Astrocyte (in vitro differentiated cells and primary cell): ENCODE data around the gene ELN. TPM values are rescaled to one million over a fixed set of nuclear protein-coding genes. Genes with fewer than 3 reads are reported as not detected.
A peak's percentile ranks its signal among the peaks of the same experiment; 100 is the strongest.

Source experiments
- DNase-seq: peaks from one replicate; pipeline ENCODE4 v3.0.0-alpha.2; 2010; ENCODE audit warnings: low read depth
- FAIRE-seq: peaks from 2 replicates; lab custom pipeline; 2011; peaks lifted over from hg19 to GRCh38; lab: Jason Lieb, UNC
- H2AFZ ChIP-seq: 2 replicates; pipeline ENCODE4 v1.6.0; 2012; ENCODE audit warnings: low read depth, low read length, inconsistent platforms
- H3K27ac ChIP-seq: 2 replicates; pipeline ENCODE4 v1.5.1; 2011; ENCODE audit warnings: low read depth, low read length, inconsistent platforms
- H3K27me3 ChIP-seq: 2 replicates; pipeline ENCODE4 v1.6.0; 2011; ENCODE audit warnings: low read length, inconsistent platforms; ENCODE audit not compliant: insufficient read depth
- H3K36me3 ChIP-seq: 2 replicates; pipeline ENCODE4 v1.5.1; 2011; ENCODE audit warnings: low read length, inconsistent platforms; ENCODE audit not compliant: insufficient read depth
- H3K4me1 ChIP-seq: 2 replicates; pipeline ENCODE4 v1.5.1; 2011; ENCODE audit warnings: low read length, inconsistent platforms; ENCODE audit not compliant: insufficient read depth
- H3K4me2 ChIP-seq: 2 replicates; pipeline ENCODE4 v1.6.0; 2012; ENCODE audit warnings: low read length, inconsistent platforms
- H3K4me3 ChIP-seq: 2 replicates; pipeline ENCODE4 v1.5.1; 2011; ENCODE audit warnings: low read depth, mild to moderate bottlenecking, low read length, inconsistent platforms; ENCODE audit not compliant: insufficient read depth
- H3K79me2 ChIP-seq: 2 replicates; pipeline ENCODE4 v1.6.0; 2012; ENCODE audit warnings: mild to moderate bottlenecking, low read length, inconsistent platforms; ENCODE audit not compliant: insufficient read depth
- H3K9ac ChIP-seq: 2 replicates; pipeline ENCODE4 v1.6.0; 2012; ENCODE audit warnings: mild to moderate bottlenecking, low read length, inconsistent platforms
- H3K9me3 ChIP-seq: 2 replicates; pipeline ENCODE4 v1.5.1; 2012; ENCODE audit warnings: low read depth, mild to moderate bottlenecking, low read length, inconsistent platforms; ENCODE audit not compliant: insufficient read depth
- H4K20me1 ChIP-seq: 2 replicates; pipeline ENCODE4 v1.6.0; 2012; ENCODE audit warnings: low read length, inconsistent platforms; ENCODE audit not compliant: insufficient read depth
- H3K27ac Mint-ChIP-seq: one replicate; pipeline ENCODE4 v1.8.0; 2021; ENCODE audit warnings: mild to moderate bottlenecking, mixed read lengths; ENCODE audit not compliant: unreplicated experiment
- H3K27me3 Mint-ChIP-seq: one replicate; pipeline ENCODE4 v1.8.0; 2021; ENCODE audit warnings: low read depth, mixed read lengths; ENCODE audit not compliant: unreplicated experiment
- H3K36me3 Mint-ChIP-seq: one replicate; pipeline ENCODE4 v1.8.0; 2021; ENCODE audit warnings: low read depth, mixed read lengths; ENCODE audit not compliant: unreplicated experiment
- H3K4me1 Mint-ChIP-seq: one replicate; pipeline ENCODE4 v1.8.0; 2021; ENCODE audit warnings: low read depth, mixed read lengths; ENCODE audit not compliant: unreplicated experiment
- H3K4me3 Mint-ChIP-seq: one replicate; pipeline ENCODE4 v1.8.0; 2021; ENCODE audit warnings: mild to moderate bottlenecking, moderate library complexity, mixed read lengths; ENCODE audit not compliant: unreplicated experiment
- H3K9me3 Mint-ChIP-seq: one replicate; pipeline ENCODE4 v1.8.0; 2021; ENCODE audit warnings: mild to moderate bottlenecking, mixed read lengths; ENCODE audit not compliant: unreplicated experiment
- EZH2 ChIP-seq: IDR thresholded peaks from 2 replicates; pipeline ENCODE4 v1.6.1; 2012; ENCODE audit warnings: mild to moderate bottlenecking, low read length, inconsistent platforms; ENCODE audit not compliant: insufficient read depth
- total RNA-seq: library from RNA; stranded (reverse); gene quantifications from 2 replicates; pipeline ENCODE4 v1.2.1, GENCODE V29; 2021
- TF ChIP-seq, protein P1 (sequence below): IDR thresholded peaks from 2 replicates; pipeline ENCODE4 v1.5.1; 2011; ENCODE audit warnings: low read depth, mild to moderate bottlenecking, inconsistent platforms, low read length, moderate library complexity; ENCODE audit not compliant: insufficient read depth

Gene ELN
- total RNA-seq, 1 donor from 2014 or later: 0.75 TPM

DNA sequence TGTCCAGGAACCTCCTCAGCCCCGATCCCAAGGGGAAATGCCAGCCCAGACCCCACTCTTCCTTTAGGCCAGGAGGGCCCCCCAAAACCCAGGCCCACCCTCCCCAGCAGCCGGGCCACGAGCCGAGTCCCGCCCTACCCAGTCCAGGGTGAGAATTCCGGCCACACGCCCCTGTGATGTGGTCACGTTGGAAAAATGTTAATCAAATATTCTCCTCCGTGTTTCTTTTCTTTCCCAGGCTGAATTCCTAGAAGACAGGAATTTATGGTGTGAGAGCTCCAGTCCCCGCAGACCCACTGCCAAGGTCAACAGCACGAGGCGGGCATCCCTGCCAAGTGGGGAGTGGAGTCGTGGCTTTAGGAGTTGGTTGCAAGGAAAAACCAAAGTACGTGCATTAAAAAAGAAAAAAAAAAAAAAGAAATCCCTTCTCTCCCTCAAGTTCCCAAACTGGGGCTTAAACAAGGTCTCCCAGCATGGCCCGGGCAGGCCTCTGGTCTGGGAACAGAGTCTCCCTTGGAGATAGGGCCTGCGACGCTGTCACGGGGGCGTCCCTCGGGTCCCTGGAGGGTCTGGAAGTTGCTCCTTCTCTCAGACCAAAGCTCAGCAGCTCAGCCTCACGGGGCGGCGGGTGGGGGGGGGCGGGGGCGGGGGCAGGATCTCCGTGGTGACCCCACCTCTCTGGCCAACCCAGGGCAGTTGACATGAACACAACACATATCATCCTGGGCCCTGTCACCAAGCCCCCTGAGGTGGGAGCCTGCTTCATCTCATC is 28.1 kb upstream of the ELN start:
- Histone ChIP-seq H4K20me1 (no peaks in the 10 kb centered on the region), H3K9me3 (peaks cover 2% of the 10 kb centered on the region), H3K36me3 (no peaks in the 10 kb centered on the region), H3K9ac (peak overlapping the region; percentile 62), H3K4me2 (peak overlapping the region; percentile 31), H3K27ac (peak overlapping the region; percentile 35), H3K4me3 (no peak overlapping the region), H3K27me3 (no peaks in the 10 kb centered on the region), H2AFZ (no peak overlapping the region), H3K4me1 (peaks cover 34% of the 10 kb centered on the region), H3K79me2 (no peaks in the 10 kb centered on the region)
- DNase-seq (peak; percentile 95), FAIRE-seq (peak; percentile 43)
- H3K9me3 Mint-ChIP-seq: peaks cover 18% of the 10 kb centered on the region
- no peak overlapping the region for H3K4me3 Mint-ChIP-seq
- H3K4me1 Mint-ChIP-seq: peaks cover 3% of the 10 kb centered on the region
- peaks cover 2% of the 10 kb centered on the region for H3K36me3 Mint-ChIP-seq
- H3K27ac Mint-ChIP-seq: no peak overlapping the region
- no peak for TF ChIP-seq EZH2
- TF ChIP-seq, protein P1, sequence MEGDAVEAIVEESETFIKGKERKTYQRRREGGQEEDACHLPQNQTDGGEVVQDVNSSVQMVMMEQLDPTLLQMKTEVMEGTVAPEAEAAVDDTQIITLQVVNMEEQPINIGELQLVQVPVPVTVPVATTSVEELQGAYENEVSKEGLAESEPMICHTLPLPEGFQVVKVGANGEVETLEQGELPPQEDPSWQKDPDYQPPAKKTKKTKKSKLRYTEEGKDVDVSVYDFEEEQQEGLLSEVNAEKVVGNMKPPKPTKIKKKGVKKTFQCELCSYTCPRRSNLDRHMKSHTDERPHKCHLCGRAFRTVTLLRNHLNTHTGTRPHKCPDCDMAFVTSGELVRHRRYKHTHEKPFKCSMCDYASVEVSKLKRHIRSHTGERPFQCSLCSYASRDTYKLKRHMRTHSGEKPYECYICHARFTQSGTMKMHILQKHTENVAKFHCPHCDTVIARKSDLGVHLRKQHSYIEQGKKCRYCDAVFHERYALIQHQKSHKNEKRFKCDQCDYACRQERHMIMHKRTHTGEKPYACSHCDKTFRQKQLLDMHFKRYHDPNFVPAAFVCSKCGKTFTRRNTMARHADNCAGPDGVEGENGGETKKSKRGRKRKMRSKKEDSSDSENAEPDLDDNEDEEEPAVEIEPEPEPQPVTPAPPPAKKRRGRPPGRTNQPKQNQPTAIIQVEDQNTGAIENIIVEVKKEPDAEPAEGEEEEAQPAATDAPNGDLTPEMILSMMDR: no peak
- peaks cover 13% of the 10 kb centered on the region for H3K27me3 Mint-ChIP-seq

DNA sequence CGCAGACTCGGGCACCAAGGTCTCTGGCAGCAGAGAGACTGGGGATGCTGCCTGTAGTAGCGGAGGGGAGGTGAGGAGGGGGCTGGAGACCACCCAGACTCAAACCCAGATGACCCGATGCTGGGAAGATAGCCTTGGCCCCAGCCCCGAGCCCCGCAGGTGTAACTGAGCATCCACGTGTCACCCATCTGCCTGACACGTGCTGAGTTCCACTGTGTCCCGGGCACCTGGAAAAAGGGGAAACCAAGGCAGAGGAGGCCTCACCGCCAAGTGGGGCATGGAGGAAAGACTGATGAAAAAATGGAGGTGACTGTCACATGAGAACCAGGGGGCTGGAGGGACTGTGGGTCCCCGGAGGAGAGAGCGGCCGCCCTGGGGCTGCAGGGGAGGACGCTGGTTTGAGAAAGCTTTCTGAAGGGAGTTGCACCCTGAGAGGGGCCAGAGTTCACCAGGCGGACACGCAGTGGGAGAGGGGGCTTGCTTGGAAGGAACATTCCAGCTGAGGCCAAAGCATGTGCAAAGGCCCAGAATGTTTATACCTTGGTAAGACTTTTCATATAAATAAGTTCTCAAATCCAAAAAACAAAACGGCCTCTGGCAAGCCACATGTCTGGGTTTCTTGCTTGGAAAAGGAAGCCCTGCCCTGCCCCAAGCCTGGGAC is 27.4 kb upstream of the ELN start:
- H3K27me3 Mint-ChIP-seq: peaks cover 13% of the 10 kb centered on the region
- H3K4me3 ChIP-seq: no peak overlapping the region
- no peaks in the 10 kb centered on the region for H3K27me3 ChIP-seq
- peaks cover 3% of the 10 kb centered on the region for H3K4me1 Mint-ChIP-seq
- no peaks in the 10 kb centered on the region for H3K79me2 ChIP-seq
- peaks cover 2% of the 10 kb centered on the region for H3K36me3 Mint-ChIP-seq
- TF ChIP-seq, protein P1: no peak
- no peak for TF ChIP-seq EZH2
- H3K27ac Mint-ChIP-seq: no peak overlapping the region
- H3K9me3 Mint-ChIP-seq: peaks cover 12% of the 10 kb centered on the region
- H3K4me2 ChIP-seq: no peak overlapping the region
- no peaks in the 10 kb centered on the region for H4K20me1 ChIP-seq
- no peak overlapping the region for H3K4me3 Mint-ChIP-seq
- peaks cover 27% of the 10 kb centered on the region for H3K4me1 ChIP-seq
- peak overlapping the region; percentile 18 for H3K9ac ChIP-seq
- DNase-seq: no peak
- H3K9me3 ChIP-seq: no peaks in the 10 kb centered on the region
- no peaks in the 10 kb centered on the region for H3K36me3 ChIP-seq
- no peak overlapping the region for H3K27ac ChIP-seq
- FAIRE-seq: no peak
- no peak overlapping the region for H2AFZ ChIP-seq

DNA sequence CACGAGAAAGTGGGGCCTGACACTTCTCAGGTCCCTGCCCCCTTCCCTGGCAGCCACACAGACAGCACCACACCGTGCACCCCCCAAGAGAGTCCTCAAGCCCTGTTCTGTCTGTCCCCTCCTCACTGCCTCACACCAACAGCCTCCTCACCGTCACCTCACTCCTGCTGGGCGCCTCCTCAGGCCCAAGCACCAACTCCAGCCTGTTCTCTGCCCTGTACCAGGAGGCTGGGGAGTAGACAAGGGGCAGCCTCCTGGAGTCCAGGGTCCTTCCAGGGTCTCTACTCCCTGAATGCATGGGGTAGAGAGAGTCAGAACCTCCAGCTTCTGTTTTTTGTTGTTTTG is 26.9 kb upstream of the ELN start:
- FAIRE-seq: no peak
- TF ChIP-seq, protein P1: no peak
- no peak for TF ChIP-seq EZH2
- Histone ChIP-seq H3K4me1 (peaks cover 22% of the 10 kb centered on the region), H3K9ac (no peak overlapping the region), H2AFZ (no peak overlapping the region), H3K36me3 (no peaks in the 10 kb centered on the region), H3K79me2 (no peaks in the 10 kb centered on the region), H3K27ac (no peak overlapping the region), H4K20me1 (no peaks in the 10 kb centered on the region), H3K27me3 (no peaks in the 10 kb centered on the region), H3K4me2 (no peak overlapping the region), H3K4me3 (no peak overlapping the region), H3K9me3 (no peaks in the 10 kb centered on the region)
- peaks cover 9% of the 10 kb centered on the region for H3K9me3 Mint-ChIP-seq
- no peak overlapping the region for H3K27ac Mint-ChIP-seq
- H3K4me1 Mint-ChIP-seq: peaks cover 3% of the 10 kb centered on the region
- no peak overlapping the region for H3K4me3 Mint-ChIP-seq
- H3K27me3 Mint-ChIP-seq: peaks cover 15% of the 10 kb centered on the region
- H3K36me3 Mint-ChIP-seq: peaks cover 2% of the 10 kb centered on the region
- DNase-seq: no peak
